ENCODE measurements around the gene C2CD5. TPM values are rescaled to one million over a fixed set of nuclear protein-coding genes. Genes with fewer than 3 reads are reported as not detected.

Gene C2CD5
- total RNA-seq, 4 donors from 2014 or later = 12.2 to 28.8 (median 24.5) TPM

- DNase-seq = no peak
- no peaks in the 10 kb centered on the region for H3K27me3 ChIP-seq
- no peak for TF ChIP-seq CTCF (IDR thresholded peaks at IDR 0.05)
- no peak for TF ChIP-seq POLR2A (IDR thresholded peaks at IDR 0.05)
- no peak overlapping the region for H3K4me3 ChIP-seq
- WGBS, 2 donors = 92 to 100% methylated on average over 1 of the region's 1 CpG
- intact Hi-C loops (cut with DNase I) = no loop called here
- H3K27ac ChIP-seq = no peak overlapping the region
- peaks cover 0 to 12% (median 0%) of the 10 kb centered on the region in 3 donors for H3K36me3 ChIP-seq
- no peaks in the 10 kb centered on the region for H3K9me3 ChIP-seq
- no peaks in the 10 kb centered on the region for H3K4me1 ChIP-seq
Observed at GRCh38 chr12:22461786-22462185, 82.6 kb downstream of the C2CD5 start.

GRCh38 chr12:22459838-22460490, 84.4 kb downstream of the C2CD5 start:
- WGBS, 2 donors = 16 to 22% methylated on average over 3 of the region's 3 CpGs
- DNase-seq = no peak
- intact Hi-C loops (cut with DNase I) = no loop called here

GRCh38 chr12:22458298-22458937, 85.9 kb downstream of the C2CD5 start:
- Histone ChIP-seq H3K4me1 (no peaks in the 10 kb centered on the region), H3K27me3 (no peaks in the 10 kb centered on the region), H3K27ac (no peak overlapping the region), H3K9me3 (no peaks in the 10 kb centered on the region), H3K36me3 (peaks cover 0 to 14% (median 0%) of the 10 kb centered on the region in 3 donors), H3K4me3 (no peak overlapping the region)
- no peak for DNase-seq
- intact Hi-C loops (cut with DNase I) = no loop called here
- 86 to 88% methylated on average over 6 of the region's 6 CpGs for WGBS, 2 donors
- TF ChIP-seq POLR2A (IDR thresholded peaks at IDR 0.05) = no peak
- TF ChIP-seq CTCF (IDR thresholded peaks at IDR 0.05) = no peak

More at GRCh38 chr12:22459838-22460490, 84.4 kb downstream of the C2CD5 start:
- no peak overlapping the region for H3K27ac ChIP-seq
- H3K27me3 ChIP-seq = no peaks in the 10 kb centered on the region
- no peaks in the 10 kb centered on the region for H3K9me3 ChIP-seq
- no peak for TF ChIP-seq POLR2A (IDR thresholded peaks at IDR 0.05)
- TF ChIP-seq CTCF (IDR thresholded peaks at IDR 0.05) = peak; percentile 11 to 56 (median 46)
- no peaks in the 10 kb centered on the region for H3K4me1 ChIP-seq
- peaks cover 0 to 6% (median 0%) of the 10 kb centered on the region in 3 donors for H3K36me3 ChIP-seq
- H3K4me3 ChIP-seq = no peak overlapping the region

GRCh38 chr12:22457085-22457484, 87.3 kb downstream of the C2CD5 start:
- no peak for DNase-seq
- intact Hi-C loops (cut with DNase I) = no loop called here
- TF ChIP-seq CTCF (IDR thresholded peaks at IDR 0.05) (no peak), POLR2A (IDR thresholded peaks at IDR 0.05) (no peak)
- Histone ChIP-seq H3K4me1 (no peaks in the 10 kb centered on the region), H3K4me3 (no peak overlapping the region), H3K27ac (no peak overlapping the region), H3K9me3 (no peaks in the 10 kb centered on the region), H3K36me3 (peaks cover 0 to 25% (median 0%) of the 10 kb centered on the region in 3 donors), H3K27me3 (no peaks in the 10 kb centered on the region)
- 59 to 80% methylated on average over 4 of the region's 4 CpGs for WGBS, 2 donors

GRCh38 chr12:22453511-22453910, 90.8 kb downstream of the C2CD5 start:
- TF ChIP-seq CTCF (IDR thresholded peaks at IDR 0.05) (no peak), POLR2A (IDR thresholded peaks at IDR 0.05) (no peak)
- Histone ChIP-seq H3K9me3 (no peaks in the 10 kb centered on the region), H3K4me1 (no peaks in the 10 kb centered on the region), H3K4me3 (no peak overlapping the region), H3K27me3 (no peaks in the 10 kb centered on the region), H3K36me3 (peaks cover 0 to 38% (median 0%) of the 10 kb centered on the region in 3 donors), H3K27ac (no peak overlapping the region)
- intact Hi-C loops (cut with DNase I) = no loop called here
- 79 to 83% methylated on average over 3 of the region's 3 CpGs for WGBS, 2 donors
- no peak for DNase-seq

Measured in esophagus squamous epithelium (tissue), 5 donors.